Measurements from ENCODE around the gene DDX21.
"Not testable (repeated sequence)": the region's sequence is repeated elsewhere in the genome, so short reads cannot be mapped to it uniquely, and the experiment has no call there.

Gene DDX21

GRCh38 chr10:68955832-68956532 lies at the start of gene DDX21:
Gene DDX21, plus strand, starts transcription at chr10:68956170. Its CDS starts 56 bp downstream, at chr10:68956226.
- peak; percentile 96 for DNase-seq

DNA sequence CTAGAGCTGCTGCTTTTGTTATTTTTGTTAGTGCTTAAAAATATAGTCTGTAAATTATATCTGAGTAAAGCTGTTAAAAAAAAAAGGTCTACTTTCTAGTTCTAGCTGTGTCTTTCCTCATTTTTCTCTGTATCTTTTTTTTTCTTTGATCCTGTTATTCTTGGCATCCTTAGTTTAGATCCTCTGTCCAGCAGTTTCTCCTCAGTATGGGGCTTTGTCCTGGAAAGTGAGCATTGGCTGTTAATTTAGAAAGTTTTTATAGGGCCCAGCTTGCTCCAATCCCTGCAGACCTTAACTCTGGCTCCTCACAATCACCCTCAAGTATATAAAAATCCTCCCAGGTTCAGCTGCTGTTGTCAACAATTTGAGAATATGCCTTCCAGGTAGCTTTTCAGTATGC lies 31.4 kb upstream of the DDX21 start:
- DNase-seq: no peak

DNA sequence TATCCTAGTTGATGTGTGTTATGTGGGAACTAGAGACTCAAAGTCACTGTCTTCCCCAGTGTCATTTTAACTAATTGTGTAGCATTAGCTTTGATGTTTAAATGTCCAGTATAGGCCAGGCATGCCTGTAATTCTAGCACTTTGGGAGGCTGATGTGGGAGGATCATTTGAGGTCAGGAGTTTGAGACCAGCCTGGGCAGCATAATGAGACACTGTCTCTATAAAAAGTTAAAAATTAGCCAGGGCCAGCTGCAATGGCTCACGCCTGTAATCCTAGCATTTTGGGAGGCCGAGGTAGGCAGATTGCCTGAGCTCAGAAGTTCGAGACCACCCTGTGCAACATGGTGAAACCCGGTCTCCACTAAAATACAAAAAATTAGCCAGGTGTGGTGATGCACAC lies 30.5 kb upstream of the DDX21 start:
- DNase-seq: no peak

DNA sequence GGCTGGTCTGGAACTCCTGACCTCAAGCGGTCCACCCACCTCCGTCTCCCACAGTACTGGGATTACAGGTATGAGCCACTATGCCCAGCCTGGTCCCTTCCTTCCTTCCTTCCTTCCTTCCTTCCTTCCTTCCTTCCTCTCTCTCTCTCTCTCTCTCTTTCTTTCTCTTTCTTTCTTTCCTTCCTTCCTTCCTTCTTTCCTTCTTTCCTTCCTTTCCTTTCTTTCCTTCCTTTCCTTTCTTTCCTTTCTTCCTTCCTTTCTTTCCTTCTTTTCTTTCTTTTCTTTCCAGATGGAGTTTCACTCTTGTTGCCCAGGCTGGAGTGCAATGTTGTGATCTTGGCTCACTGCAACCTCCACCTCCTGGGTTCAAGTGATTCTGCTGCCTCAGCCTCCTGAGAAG lies 26.8 kb upstream of the DDX21 start:
- DNase-seq: not testable (repeated sequence)

- DNase-seq: not testable (repeated sequence)
Observed at GRCh38 chr10:68929888-68930287, 26.1 kb upstream of the DDX21 start.

- DNase-seq: not testable (repeated sequence)
Observed at GRCh38 chr10:68932860-68933259, 23.1 kb upstream of the DDX21 start.

DNA sequence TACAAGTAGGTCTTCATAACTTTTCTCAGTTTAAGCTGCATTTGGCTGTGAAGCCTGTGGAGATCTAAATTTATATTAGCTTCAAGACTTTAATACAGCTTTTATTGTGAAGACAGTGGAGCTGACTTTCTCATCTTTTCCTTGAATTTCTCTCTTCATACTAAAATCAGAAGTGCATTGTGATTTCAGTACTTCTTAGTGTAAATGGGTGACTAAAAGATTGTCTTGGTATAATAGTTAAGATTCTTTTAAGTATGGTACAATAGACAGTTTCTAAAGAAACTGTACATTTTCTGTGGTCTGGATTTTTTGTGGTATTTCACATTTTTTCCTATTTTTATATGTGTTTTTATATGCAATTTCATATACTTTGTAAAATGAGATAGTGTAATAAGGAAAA lies 21.0 kb upstream of the DDX21 start:
- DNase-seq: no peak

DNA sequence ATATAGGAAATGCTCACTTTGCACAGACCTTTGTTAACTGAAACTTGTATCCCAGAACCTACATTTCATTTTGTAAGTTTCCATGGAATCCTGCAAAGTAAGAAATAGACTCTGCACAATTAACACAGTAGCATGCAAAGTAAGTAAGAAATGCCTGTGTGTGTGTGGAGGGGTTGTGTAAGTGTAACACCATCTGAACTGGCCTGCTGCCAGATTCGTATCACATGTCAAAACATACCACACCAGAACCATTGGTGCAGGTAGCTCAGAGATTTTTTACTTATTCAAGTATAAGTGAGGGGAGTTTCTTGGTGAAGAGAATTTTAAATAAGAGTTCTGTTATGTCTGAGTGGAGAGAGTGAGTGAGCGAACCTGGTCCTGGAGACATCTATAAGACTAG lies 17.9 kb upstream of the DDX21 start:
- peak; percentile 39 for DNase-seq

DNA sequence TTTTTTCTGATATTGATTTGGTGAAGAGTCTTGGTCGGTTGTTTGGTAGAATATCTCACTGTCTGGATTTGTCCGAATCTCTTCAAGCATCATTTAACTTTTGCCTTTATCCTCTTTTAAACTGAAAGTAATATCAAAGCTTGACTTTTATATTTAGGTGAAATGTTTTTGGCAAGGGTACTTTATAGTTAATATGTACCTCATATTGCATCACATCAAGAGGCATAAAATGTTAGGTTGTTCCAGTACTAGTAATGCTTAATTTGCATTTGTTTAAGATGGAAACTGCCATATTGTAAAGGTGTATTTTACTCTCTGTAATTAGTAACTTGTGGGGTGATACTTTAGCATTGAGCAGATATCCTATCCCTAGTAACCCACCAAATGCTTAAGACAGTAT lies 17.1 kb upstream of the DDX21 start:
- DNase-seq: no peak

DNA sequence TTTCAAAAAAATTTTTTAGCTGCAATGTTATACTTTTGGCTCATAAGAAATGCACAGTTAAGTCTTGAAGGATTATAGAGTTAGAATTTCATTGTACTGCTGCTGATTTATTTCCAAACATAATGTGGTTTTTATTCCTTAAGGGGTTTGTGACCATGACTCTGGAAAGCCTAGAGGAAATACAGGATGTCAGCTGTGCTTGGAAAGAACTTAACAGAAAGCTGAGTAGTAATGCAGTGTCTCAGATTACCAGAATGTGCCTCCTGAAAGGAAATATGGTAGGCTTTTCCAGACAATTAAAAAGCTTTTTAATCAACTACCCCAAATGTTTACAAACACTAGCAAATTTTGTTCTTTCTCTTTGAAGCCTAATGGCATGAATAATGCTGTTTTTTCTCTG lies 15.1 kb upstream of the DDX21 start:
- not testable (repeated sequence) for DNase-seq

GRCh38 chr10:68950598-68950997 lies 5.4 kb upstream of the DDX21 start:
- no peak for DNase-seq

DNA sequence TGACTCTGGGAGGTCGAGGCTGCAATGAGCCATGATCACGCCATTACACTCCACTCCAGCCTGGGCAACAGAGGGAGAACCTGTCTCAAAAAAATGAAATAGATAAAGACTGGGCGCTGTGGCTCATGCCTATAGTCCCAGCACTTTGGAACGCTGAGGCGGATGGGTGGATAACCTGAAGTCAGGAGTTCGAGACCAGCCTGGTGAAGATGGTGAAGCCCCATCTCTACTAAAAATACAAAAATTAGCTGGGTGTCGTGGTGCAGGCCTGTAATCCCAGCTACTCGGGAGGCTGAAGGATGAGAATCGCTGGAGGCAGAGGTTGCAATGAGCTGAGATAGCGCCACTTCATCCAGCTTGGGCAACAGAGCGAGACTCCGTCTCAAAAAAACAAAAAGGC lies 1.1 kb upstream of the DDX21 start:
- no peak for DNase-seq

GRCh38 chr10:68955355-68955831 lies 577 bp upstream of the DDX21 start:
- DNase-seq: no peak

DNA sequence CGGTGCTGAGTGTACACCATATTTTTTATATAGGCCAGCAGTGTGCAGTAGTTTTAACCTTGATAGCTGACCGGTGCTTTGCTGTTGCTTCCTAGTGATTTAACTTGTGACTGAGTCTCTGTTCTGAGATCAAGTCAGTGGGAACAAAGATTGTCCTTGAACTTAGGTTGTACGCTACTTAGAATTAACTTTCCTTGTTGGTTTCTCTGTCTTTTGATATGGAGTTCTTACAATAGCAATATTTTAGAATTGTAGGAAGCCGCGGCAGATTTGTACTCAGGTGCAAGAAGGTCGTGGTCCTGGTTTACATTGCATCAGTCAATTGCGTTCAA lies 1.3 kb downstream of the DDX21 start:
- DNase-seq: no peak

DNA sequence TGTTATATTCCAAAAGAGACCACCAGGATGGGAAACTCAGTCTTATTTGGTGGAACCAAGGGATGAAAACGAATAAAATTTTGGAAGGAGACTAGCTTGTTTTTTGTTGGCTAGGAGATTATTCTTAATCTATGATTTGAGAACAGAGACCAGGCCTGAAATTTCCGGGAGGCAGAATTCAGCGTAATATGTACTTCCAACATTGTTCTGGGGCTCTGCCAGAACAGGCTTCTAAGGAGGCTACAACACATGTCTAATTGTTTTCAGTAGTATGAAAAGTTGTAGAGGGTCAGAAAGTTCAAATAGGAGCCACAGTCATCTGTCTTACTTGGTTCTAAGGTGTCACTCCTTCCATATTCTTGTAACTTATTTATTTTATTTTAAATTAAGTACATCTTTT lies 1.7 kb downstream of the DDX21 start:
- peak; percentile 9 for DNase-seq

DNA sequence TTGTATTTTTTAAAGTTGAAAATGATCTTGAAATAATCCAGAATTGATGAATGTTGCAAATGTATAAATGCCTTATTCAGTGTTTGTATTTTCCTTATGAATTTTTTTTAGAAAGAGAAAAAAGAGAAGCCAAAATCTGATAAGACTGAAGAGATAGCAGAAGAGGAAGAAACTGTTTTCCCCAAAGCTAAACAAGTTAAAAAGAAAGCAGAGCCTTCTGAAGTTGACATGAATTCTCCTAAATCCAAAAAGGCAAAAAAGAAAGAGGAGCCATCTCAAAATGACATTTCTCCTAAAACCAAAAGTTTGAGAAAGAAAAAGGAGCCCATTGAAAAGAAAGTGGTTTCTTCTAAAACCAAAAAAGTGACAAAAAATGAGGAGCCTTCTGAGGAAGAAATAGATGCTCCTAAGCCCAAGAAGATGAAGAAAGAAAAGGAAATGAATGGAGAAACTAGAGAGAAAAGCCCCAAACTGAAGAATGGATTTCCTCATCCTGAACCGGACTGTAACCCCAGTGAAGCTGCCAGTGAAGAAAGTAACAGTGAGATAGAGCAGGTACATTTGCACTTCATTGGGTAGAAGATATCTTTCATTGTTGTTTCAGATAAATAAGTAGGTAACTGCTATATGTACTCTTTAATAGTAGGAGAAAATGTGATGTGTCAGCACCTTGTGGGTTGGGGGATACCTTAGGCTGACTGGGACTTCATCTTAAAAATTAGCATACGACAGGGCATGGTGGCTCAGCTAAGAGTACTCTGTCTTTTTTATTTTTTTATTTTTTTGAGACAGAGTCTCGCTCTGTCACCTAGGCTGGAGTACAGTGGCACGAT lies 3.9 kb downstream of the DDX21 start:
- DNase-seq: no peak

- no peak for DNase-seq
Observed at GRCh38 chr10:68963151-68963550, 7.2 kb downstream of the DDX21 start.

GRCh38 chr10:68973975-68974374 lies 18.0 kb downstream of the DDX21 start:
- no peak for DNase-seq

DNA sequence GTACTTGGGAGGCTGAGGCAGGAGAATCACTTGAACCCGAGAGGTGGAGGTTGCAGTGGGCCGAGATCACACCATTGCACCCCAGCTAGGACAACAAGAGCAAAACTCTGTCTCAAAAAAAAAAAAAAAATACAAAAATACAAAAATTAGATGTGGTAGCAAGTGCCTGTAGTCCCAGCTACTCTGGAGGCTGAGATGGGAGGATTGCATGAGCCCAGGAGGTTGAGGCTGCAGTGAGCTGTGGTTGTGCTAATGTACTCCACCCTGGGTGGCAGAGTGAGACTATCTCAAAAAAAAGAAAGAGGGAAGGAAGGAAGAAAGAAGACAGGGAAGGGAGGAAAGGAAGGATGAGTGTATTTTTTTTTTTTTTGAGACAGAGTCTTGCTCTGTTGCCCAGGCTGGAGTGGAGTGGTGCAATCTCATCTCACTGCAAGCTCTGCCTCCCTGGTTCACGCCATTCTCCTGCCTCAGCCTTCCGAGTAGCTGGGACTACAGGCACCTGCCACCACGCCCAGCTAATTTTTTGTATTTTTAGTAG lies 20.0 kb downstream of the DDX21 start:
- DNase-seq: not testable (repeated sequence)

GRCh38 chr10:68979738-68980137 lies 23.8 kb downstream of the DDX21 start:
- DNase-seq: not testable (repeated sequence)

DNA sequence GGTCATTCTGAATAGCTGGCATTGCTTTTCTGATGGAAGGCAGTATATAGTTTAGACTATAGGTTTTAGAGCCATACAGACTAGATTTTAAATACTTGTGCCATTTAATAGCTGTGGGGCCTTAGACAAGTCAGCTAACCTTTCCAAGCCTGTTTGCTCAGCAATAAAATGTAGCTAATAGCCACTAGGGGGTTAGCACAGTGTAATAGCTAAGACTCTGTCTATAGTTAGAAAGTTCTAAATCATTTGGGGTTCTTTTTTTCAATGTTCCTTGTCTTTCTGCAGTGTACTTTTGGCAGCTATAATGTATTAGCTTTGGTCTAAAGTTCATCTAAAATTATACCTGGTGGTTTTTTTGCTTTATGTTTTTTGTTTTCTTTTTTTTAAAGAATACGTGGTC lies 25.1 kb downstream of the DDX21 start:
- no peak for DNase-seq

DNA sequence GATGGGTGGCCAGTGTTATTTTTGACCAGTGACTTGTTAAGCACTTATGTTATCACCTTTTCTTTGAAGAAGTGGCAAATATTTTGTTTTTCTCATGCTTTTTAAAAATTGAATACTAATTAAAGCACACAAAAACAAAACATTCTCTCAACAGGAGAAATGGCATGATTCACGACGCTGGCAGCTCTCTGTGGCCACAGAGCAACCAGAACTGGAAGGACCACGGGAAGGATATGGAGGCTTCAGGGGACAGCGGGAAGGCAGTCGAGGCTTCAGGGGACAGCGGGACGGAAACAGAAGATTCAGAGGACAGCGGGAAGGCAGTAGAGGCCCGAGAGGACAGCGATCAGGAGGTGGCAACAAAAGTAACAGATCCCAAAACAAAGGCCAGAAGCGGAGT lies 26.4 kb downstream of the DDX21 start:
- DNase-seq: no peak

DNA sequence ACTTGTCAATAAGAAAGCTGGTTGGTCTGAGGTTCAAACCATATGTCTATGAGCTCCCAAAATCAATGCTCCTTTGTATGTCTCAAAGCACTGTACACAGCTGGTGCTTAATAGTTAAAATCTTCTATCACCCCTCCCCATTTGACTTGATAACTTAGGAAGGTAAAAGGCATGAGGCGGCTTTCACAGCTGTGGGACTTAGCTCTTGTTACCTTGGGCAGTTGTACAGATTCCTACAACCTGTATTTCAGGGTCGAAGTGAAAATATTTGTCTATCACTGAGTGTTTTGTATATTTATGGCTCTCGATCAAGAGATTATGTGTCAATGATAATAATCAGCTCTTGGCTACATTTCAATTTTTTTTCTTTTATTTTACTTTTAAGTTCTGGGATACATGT lies 31.6 kb downstream of the DDX21 start:
- DNase-seq: no peak

Data from hematopoietic multipotent progenitor cell treated with erythropoietin and hydrocortisone succinate and interleukin-3 and kit ligand, for 8 days (in vitro differentiated cells).